ENCODE data around the gene ZFAND3. TPM values are rescaled to one million over a fixed set of nuclear protein-coding genes. Genes with fewer than 3 reads are reported as not detected.

Gene ZFAND3
- polyA plus RNA-seq, 1 donor (not counting 4 experiments of a cell fraction or from before 2014, with no cell fraction given): 19.6 TPM

GRCh38 chr6:38167598-38167997 is 348.1 kb downstream of the ZFAND3 start:
- no peaks in the 10 kb centered on the region for H4K20me1 ChIP-seq (ENCODE audit: control insufficient read depth, extremely low read depth, insufficient read depth, low read length)
- no peak overlapping the region for H3K9ac ChIP-seq (ENCODE audit: control insufficient read depth, extremely low read depth, insufficient read depth, low read length)
- H3K4me1 ChIP-seq (ENCODE audit: control insufficient read depth, extremely low read depth, insufficient read depth, low read length): no peaks in the 10 kb centered on the region
- no peak overlapping the region for H3K27ac ChIP-seq (ENCODE audit: control insufficient read depth, insufficient read depth, low read length)
- TF ChIP-seq EZH2 (IDR thresholded peaks at IDR 0.05; ENCODE audit: low read length) (no peak), CTCF (optimal IDR thresholded peaks at IDR 0.05 in 1 of 3, IDR thresholded peaks at IDR 0.05 in 1 of 3, conservative IDR thresholded peaks at IDR 0.05 in 1 of 3; ENCODE audit: extremely low read depth in 1 of 3, insufficient read depth in 2 of 3, low read length in 3 of 3) (no peak)
- DNase-seq (ENCODE audit: low read depth, low spot score) (no peak), FAIRE-seq (no peak)
- H3K9me1 ChIP-seq (ENCODE audit: control insufficient read depth, extremely low read depth, insufficient read depth, low read length): no peaks in the 10 kb centered on the region
- no peak overlapping the region for H2AFZ ChIP-seq (ENCODE audit: control insufficient read depth, low read length)
- no peaks in the 10 kb centered on the region for H3K79me2 ChIP-seq (ENCODE audit: control insufficient read depth, insufficient read depth, low read length)
- dilution Hi-C loops (cut with MboI; ENCODE audit: extremely low pct_ligation_motif_present, low sequenced_read_pairs): no loop called here
- H3K4me2 ChIP-seq (ENCODE audit: control insufficient read depth, extremely low read depth, insufficient read depth, low read depth, low read length): no peak overlapping the region
- no peaks in the 10 kb centered on the region for H3K27me3 ChIP-seq (ENCODE audit: control insufficient read depth, extremely low read depth, insufficient read depth, low read length)
- no peaks in the 10 kb centered on the region for H3K9me3 ChIP-seq (ENCODE audit: control insufficient read depth, low read depth, low read length)
- no peak overlapping the region for H3K4me3 ChIP-seq (ENCODE audit: control insufficient read depth in 2 of 3, extremely low read depth in 1 of 3, insufficient read depth in 2 of 3, low read depth in 1 of 3, low read length in 3 of 3)
- no peaks in the 10 kb centered on the region for H3K36me3 ChIP-seq (ENCODE audit: control insufficient read depth in 2 of 2, extremely low read depth in 1 of 2, insufficient read depth in 2 of 2, low read length in 2 of 2)

GRCh38 chr6:38168126-38168525 is 348.6 kb downstream of the ZFAND3 start:
- Histone ChIP-seq H3K27me3 (ENCODE audit: control insufficient read depth, extremely low read depth, insufficient read depth, low read length) (no peaks in the 10 kb centered on the region), H3K36me3 (ENCODE audit: control insufficient read depth in 2 of 2, extremely low read depth in 1 of 2, insufficient read depth in 2 of 2, low read length in 2 of 2) (no peaks in the 10 kb centered on the region), H3K9ac (ENCODE audit: control insufficient read depth, extremely low read depth, insufficient read depth, low read length) (no peak overlapping the region), H3K4me1 (ENCODE audit: control insufficient read depth, extremely low read depth, insufficient read depth, low read length) (no peaks in the 10 kb centered on the region), H3K79me2 (ENCODE audit: control insufficient read depth, insufficient read depth, low read length) (no peaks in the 10 kb centered on the region), H2AFZ (ENCODE audit: control insufficient read depth, low read length) (no peak overlapping the region), H4K20me1 (ENCODE audit: control insufficient read depth, extremely low read depth, insufficient read depth, low read length) (no peaks in the 10 kb centered on the region), H3K4me3 (ENCODE audit: control insufficient read depth in 2 of 3, extremely low read depth in 1 of 3, insufficient read depth in 2 of 3, low read depth in 1 of 3, low read length in 3 of 3) (no peak overlapping the region), H3K9me1 (ENCODE audit: control insufficient read depth, extremely low read depth, insufficient read depth, low read length) (no peaks in the 10 kb centered on the region), H3K27ac (ENCODE audit: control insufficient read depth, insufficient read depth, low read length) (no peak overlapping the region), H3K4me2 (ENCODE audit: control insufficient read depth, extremely low read depth, insufficient read depth, low read depth, low read length) (no peak overlapping the region), H3K9me3 (ENCODE audit: control insufficient read depth, low read depth, low read length) (no peaks in the 10 kb centered on the region)
- TF ChIP-seq CTCF (optimal IDR thresholded peaks at IDR 0.05 in 1 of 3, IDR thresholded peaks at IDR 0.05 in 1 of 3, conservative IDR thresholded peaks at IDR 0.05 in 1 of 3; ENCODE audit: extremely low read depth in 1 of 3, insufficient read depth in 2 of 3, low read length in 3 of 3) (no peak), EZH2 (IDR thresholded peaks at IDR 0.05; ENCODE audit: low read length) (no peak)
- FAIRE-seq: no peak
- dilution Hi-C loops (cut with MboI; ENCODE audit: extremely low pct_ligation_motif_present, low sequenced_read_pairs): no loop called here
- DNase-seq (ENCODE audit: low read depth, low spot score): no peak

Data from keratinocyte (primary cell).